ENCODE measurements around the gene MYO1D.
"Not testable (repeated sequence)": the region's sequence is repeated elsewhere in the genome, so short reads cannot be mapped to it uniquely, and the experiment has no call there.

MYO1D gene

GRCh38 chr17:32831627-32832243 is 45.2 kb downstream of the MYO1D start:
- Mint-ChIP-seq H3K36me3 (peaks cover 4% of the 10 kb centered on the region), H3K4me3 (no peak overlapping the region), H3K27me3 (no peaks in the 10 kb centered on the region), H3K27ac (no peak overlapping the region), H3K9me3 (peaks cover 2% of the 10 kb centered on the region), H3K4me1 (peaks cover 52% of the 10 kb centered on the region)
- ATAC-seq (ENCODE audit: low read depth) (no peak), DNase-seq (ENCODE audit: low spot score in 2 of 2) (no peak)

GRCh38 chr17:32831223-32831622 is 45.7 kb downstream of the MYO1D start:
- H3K4me1 Mint-ChIP-seq = peaks cover 49% of the 10 kb centered on the region
- no peak overlapping the region for H3K4me3 Mint-ChIP-seq
- no peaks in the 10 kb centered on the region for H3K27me3 Mint-ChIP-seq
- DNase-seq (ENCODE audit: low spot score in 2 of 2) (no peak), ATAC-seq (ENCODE audit: low read depth) (no peak)
- peaks cover 4% of the 10 kb centered on the region for H3K36me3 Mint-ChIP-seq
- no peak overlapping the region for H3K27ac Mint-ChIP-seq
- peaks cover 2% of the 10 kb centered on the region for H3K9me3 Mint-ChIP-seq

- no peaks in the 10 kb centered on the region for H3K9me3 Mint-ChIP-seq
- H3K27me3 Mint-ChIP-seq = no peaks in the 10 kb centered on the region
- ATAC-seq (ENCODE audit: low read depth) = no peak
- H3K27ac Mint-ChIP-seq = peak overlapping the region; percentile 88
- DNase-seq (ENCODE audit: low spot score in 2 of 2) = no peak
- no peaks in the 10 kb centered on the region for H3K36me3 Mint-ChIP-seq
- peak overlapping the region; percentile 13 for H3K4me3 Mint-ChIP-seq
- H3K4me1 Mint-ChIP-seq = peaks cover 40% of the 10 kb centered on the region
Measured at GRCh38 chr17:32828822-32829221, 48.1 kb downstream of the MYO1D start.

DNA sequence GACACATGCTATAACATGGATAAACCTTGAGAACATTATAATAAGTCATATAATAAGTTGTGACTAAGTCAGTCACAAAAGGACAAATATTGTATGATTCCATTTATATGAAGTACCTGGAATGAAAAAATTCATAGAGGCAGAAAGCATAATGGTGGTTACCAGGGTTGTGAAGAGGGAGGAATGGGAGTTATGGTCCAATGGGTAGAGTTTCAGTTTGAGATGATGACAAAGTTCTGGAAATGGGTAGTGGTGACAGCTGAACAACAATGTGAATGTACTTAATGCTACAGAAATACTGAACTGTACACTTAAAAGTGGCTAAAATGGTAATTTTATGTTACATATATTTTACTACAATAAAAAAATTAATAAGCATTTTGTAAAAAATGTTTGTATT is 49.7 kb downstream of the MYO1D start:
- ATAC-seq (ENCODE audit: low read depth) (no peak), DNase-seq (ENCODE audit: low spot score in 2 of 2) (no peak)

DNA sequence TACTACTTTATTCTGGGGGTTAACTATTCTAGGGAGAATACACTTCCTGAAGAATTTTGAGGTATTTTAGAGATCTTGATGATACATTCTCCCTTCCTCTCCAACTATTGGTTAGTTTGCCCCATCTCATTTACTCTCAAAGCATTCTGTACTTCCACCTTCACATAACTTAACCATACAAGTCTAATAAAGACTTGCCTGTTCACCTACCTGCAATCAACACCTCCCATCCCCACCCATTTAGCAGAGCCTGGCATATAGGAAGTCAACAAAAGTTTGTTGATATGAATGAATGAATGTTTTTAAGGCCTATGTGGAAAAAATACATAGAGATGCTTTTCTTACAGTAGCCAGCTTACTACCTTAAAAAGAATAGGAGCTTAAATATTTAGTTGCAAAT is 50.8 kb downstream of the MYO1D start:
- Mint-ChIP-seq H3K4me1 (peaks cover 30% of the 10 kb centered on the region), H3K27me3 (no peaks in the 10 kb centered on the region)

More for the DNA sequence above, 49.7 kb downstream of the MYO1D start:
- Mint-ChIP-seq H3K4me3 (peak overlapping the region; percentile 30), H3K27ac (no peak overlapping the region), H3K9me3 (no peaks in the 10 kb centered on the region), H3K4me1 (peaks cover 33% of the 10 kb centered on the region), H3K36me3 (no peaks in the 10 kb centered on the region), H3K27me3 (no peaks in the 10 kb centered on the region)

GRCh38 chr17:32824334-32824733 is 52.6 kb downstream of the MYO1D start:
- DNase-seq (ENCODE audit: low spot score in 2 of 2) (no peak), ATAC-seq (ENCODE audit: low read depth) (no peak)
- H3K4me3 Mint-ChIP-seq = no peak overlapping the region
- no peaks in the 10 kb centered on the region for H3K27me3 Mint-ChIP-seq
- no peaks in the 10 kb centered on the region for H3K9me3 Mint-ChIP-seq
- H3K4me1 Mint-ChIP-seq = peaks cover 30% of the 10 kb centered on the region
- H3K27ac Mint-ChIP-seq = no peak overlapping the region
- no peaks in the 10 kb centered on the region for H3K36me3 Mint-ChIP-seq

More for the DNA sequence above, 50.8 kb downstream of the MYO1D start:
- ATAC-seq (ENCODE audit: low read depth) = no peak
- H3K36me3 Mint-ChIP-seq = no peaks in the 10 kb centered on the region
- no peak overlapping the region for H3K4me3 Mint-ChIP-seq
- H3K27ac Mint-ChIP-seq = no peak overlapping the region
- no peaks in the 10 kb centered on the region for H3K9me3 Mint-ChIP-seq
- no peak for DNase-seq (ENCODE audit: low spot score in 2 of 2)

DNA sequence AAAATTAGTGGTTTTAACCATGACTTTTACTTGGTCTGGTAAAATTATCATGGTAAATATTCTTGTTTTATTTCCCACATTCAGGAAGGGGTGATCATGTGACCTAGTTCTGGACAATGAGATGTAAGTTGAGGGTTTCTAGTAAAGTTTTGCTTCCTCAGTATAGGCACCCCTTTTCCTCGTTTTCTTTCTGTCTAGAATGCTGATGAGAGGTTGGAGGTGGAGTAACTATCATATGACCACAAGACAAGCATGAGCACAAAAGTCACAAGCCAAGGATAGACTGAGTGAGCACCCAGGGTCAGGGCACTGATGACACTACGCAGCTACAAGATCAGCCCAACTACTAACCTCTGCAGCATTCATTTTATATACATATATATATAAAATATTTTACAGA is 53.9 kb downstream of the MYO1D start:
- no peak overlapping the region for H3K27ac Mint-ChIP-seq
- DNase-seq (ENCODE audit: low spot score in 2 of 2) (no peak), ATAC-seq (ENCODE audit: low read depth) (peak; percentile 46)
- no peaks in the 10 kb centered on the region for H3K9me3 Mint-ChIP-seq
- no peaks in the 10 kb centered on the region for H3K36me3 Mint-ChIP-seq
- H3K27me3 Mint-ChIP-seq = no peaks in the 10 kb centered on the region
- peaks cover 25% of the 10 kb centered on the region for H3K4me1 Mint-ChIP-seq
- H3K4me3 Mint-ChIP-seq = peak overlapping the region; percentile 66

GRCh38 chr17:32821987-32822934 is 54.7 kb downstream of the MYO1D start:
- H3K27ac Mint-ChIP-seq, H3K36me3 Mint-ChIP-seq, H3K9me3 Mint-ChIP-seq, H3K27me3 Mint-ChIP-seq: not testable (repeated sequence)
- Mint-ChIP-seq H3K4me1 (peaks cover 19% of the 10 kb centered on the region), H3K4me3 (peak overlapping the region; percentile 55)
- peak; percentile 43 for ATAC-seq (ENCODE audit: low read depth)
- DNase-seq (ENCODE audit: low spot score in 2 of 2) = peak in 1 of 2 donors; percentile 32

GRCh38 chr17:32820440-32820839 is 56.5 kb downstream of the MYO1D start:
- Mint-ChIP-seq H3K36me3 (no peaks in the 10 kb centered on the region), H3K27me3 (no peaks in the 10 kb centered on the region), H3K4me3 (no peak overlapping the region), H3K9me3 (no peaks in the 10 kb centered on the region), H3K27ac (no peak overlapping the region), H3K4me1 (peaks cover 20% of the 10 kb centered on the region)
- ATAC-seq (ENCODE audit: low read depth) (no peak), DNase-seq (ENCODE audit: low spot score in 2 of 2) (no peak)

DNA sequence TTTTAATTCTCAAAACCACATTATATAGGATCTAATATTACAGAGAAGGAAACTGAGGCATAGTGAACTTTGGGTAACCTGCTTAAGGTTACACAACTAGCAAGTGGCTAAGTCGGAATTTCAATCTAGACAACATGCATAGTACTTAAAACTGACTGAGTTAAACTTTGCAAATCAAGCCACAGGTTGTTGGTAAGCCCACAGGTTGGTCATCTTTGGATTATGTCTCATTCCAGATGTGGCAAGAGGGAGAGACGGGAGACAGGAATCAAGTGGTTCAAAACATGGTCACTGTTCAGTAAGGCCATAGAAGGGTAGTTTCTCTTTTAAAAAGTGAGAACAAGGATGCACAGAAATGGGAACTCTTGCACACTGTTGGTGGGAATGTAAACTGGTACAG is 57.1 kb downstream of the MYO1D start:
- ATAC-seq (ENCODE audit: low read depth) = no peak
- no peaks in the 10 kb centered on the region for H3K36me3 Mint-ChIP-seq
- H3K9me3 Mint-ChIP-seq = no peaks in the 10 kb centered on the region
- peaks cover 21% of the 10 kb centered on the region for H3K4me1 Mint-ChIP-seq
- H3K4me3 Mint-ChIP-seq = no peak overlapping the region
- H3K27ac Mint-ChIP-seq = no peak overlapping the region
- no peaks in the 10 kb centered on the region for H3K27me3 Mint-ChIP-seq
- DNase-seq (ENCODE audit: low spot score in 2 of 2) = no peak

DNA sequence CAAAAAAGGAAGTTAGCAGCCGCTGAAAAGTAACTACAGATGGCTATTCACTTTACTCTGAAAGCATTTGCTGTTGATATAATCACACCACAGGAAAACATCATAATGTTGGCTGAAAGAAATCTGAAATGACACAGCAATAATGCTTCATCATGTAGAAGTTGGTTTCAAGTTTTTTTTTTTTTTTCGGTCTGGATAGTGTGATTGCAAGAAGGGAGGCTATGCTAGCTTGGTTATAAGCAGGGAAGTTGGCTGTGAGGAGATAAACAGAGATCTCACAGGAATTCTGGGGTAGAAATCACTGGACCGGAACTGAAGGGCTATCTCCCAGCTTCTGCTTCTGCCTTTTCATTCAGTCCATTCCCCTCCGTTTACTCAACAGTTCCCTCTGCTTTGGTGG is 57.9 kb downstream of the MYO1D start:
- Mint-ChIP-seq H3K27ac (no peak overlapping the region), H3K27me3 (no peaks in the 10 kb centered on the region), H3K4me1 (peaks cover 23% of the 10 kb centered on the region), H3K4me3 (no peak overlapping the region), H3K36me3 (no peaks in the 10 kb centered on the region), H3K9me3 (no peaks in the 10 kb centered on the region)
- ATAC-seq (ENCODE audit: low read depth) (no peak), DNase-seq (ENCODE audit: low spot score in 2 of 2) (no peak)

DNA sequence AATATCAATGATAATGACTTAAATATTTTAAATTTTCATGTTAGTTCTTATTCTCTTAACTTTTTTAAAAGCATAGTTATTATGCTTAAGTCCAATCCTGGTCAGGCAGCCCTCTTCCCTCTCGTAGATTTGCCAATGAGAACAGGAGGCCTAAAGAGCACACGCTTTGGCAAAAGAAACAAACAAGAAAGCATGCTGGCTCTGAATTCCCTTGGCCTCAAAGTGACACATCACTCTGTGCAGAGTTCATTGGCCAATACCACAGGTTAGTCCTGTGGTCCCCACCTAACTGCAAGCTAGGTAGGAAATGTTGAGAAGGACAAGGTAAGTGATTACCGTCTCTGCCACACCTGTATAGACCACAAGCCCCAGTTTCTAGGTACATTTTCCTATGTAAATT is 61.5 kb downstream of the MYO1D start:
- Mint-ChIP-seq H3K27ac (no peak overlapping the region), H3K9me3 (no peaks in the 10 kb centered on the region), H3K4me3 (no peak overlapping the region), H3K27me3 (no peaks in the 10 kb centered on the region), H3K36me3 (peaks cover 4% of the 10 kb centered on the region), H3K4me1 (peaks cover 18% of the 10 kb centered on the region)
- DNase-seq (ENCODE audit: low spot score in 2 of 2) (no peak), ATAC-seq (ENCODE audit: low read depth) (no peak)

DNA sequence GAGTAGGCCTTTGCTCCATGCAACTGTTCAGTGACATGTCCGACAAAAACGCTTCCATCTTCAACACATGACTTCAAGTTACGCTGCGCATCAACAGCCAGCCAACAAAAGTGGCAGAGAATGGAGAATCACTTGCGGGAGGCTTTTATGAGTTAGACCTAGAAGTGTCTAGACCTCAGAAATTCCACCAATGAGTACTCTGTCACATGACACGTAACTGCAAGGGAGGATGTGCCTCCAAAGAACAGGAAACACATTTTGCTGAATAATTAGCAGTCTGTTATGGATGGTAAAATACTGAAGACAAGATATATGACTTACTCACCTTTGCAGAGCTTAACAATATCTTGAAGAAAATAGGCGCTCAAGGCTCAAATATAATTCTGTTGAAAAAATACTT is 62.1 kb downstream of the MYO1D start:
- Mint-ChIP-seq H3K9me3 (no peaks in the 10 kb centered on the region), H3K36me3 (peaks cover 7% of the 10 kb centered on the region), H3K27ac (no peak overlapping the region), H3K27me3 (no peaks in the 10 kb centered on the region), H3K4me1 (peaks cover 18% of the 10 kb centered on the region), H3K4me3 (no peak overlapping the region)
- no peak for DNase-seq (ENCODE audit: low spot score in 2 of 2)
- ATAC-seq (ENCODE audit: low read depth) = no peak

- no peak overlapping the region for H3K4me3 Mint-ChIP-seq
- no peak for DNase-seq (ENCODE audit: low spot score in 2 of 2)
- no peaks in the 10 kb centered on the region for H3K27me3 Mint-ChIP-seq
- H3K4me1 Mint-ChIP-seq = peaks cover 14% of the 10 kb centered on the region
- H3K27ac Mint-ChIP-seq = no peak overlapping the region
- H3K9me3 Mint-ChIP-seq = no peaks in the 10 kb centered on the region
- peaks cover 8% of the 10 kb centered on the region for H3K36me3 Mint-ChIP-seq
- ATAC-seq (ENCODE audit: low read depth) = no peak
Measured at GRCh38 chr17:32813021-32813420, 63.9 kb downstream of the MYO1D start.
